Midbrain (tissue), 1 donor: ENCODE results near the gene HDAC4.

Experiments used
- DNase-seq: peaks from one replicate; lab custom pipeline; 2025; lab: John Stamatoyannopoulos, UW

HDAC4 gene

GRCh38 chr2:239429473-239430350 lies 28.9 kb upstream of the HDAC4 start:
- no peak for DNase-seq

- DNase-seq, result peak; percentile 66
These were observed 24.8 kb upstream of the HDAC4 start for GRCh38 chr2:239425631-239426030.

- no peak for DNase-seq
These were observed 23.7 kb upstream of the HDAC4 start for GRCh38 chr2:239424337-239425045.

GRCh38 chr2:239423551-239423950 lies 22.7 kb upstream of the HDAC4 start:
- no peak for DNase-seq

GRCh38 chr2:239421851-239422250 lies 21.0 kb upstream of the HDAC4 start:
- DNase-seq, result no peak

GRCh38 chr2:239420082-239420481 lies 19.3 kb upstream of the HDAC4 start:
- DNase-seq, result no peak

- DNase-seq, result no peak
These were observed 18.1 kb upstream of the HDAC4 start for GRCh38 chr2:239418918-239419317.

- no peak for DNase-seq
These were observed 12.2 kb upstream of the HDAC4 start for GRCh38 chr2:239412905-239413603.

- no peak for DNase-seq
These were observed 10.9 kb upstream of the HDAC4 start for GRCh38 chr2:239411549-239412319.

GRCh38 chr2:239411117-239411516 lies 10.3 kb upstream of the HDAC4 start:
- DNase-seq, result no peak

GRCh38 chr2:239409976-239410375 lies 9.2 kb upstream of the HDAC4 start:
- no peak for DNase-seq

- DNase-seq, result no peak
These were observed 6.3 kb upstream of the HDAC4 start for GRCh38 chr2:239407112-239407511.

GRCh38 chr2:239406316-239406995 lies 5.6 kb upstream of the HDAC4 start:
- DNase-seq, result no peak

- no peak for DNase-seq
These were observed 4.3 kb upstream of the HDAC4 start for GRCh38 chr2:239405071-239405470.

- no peak for DNase-seq
These were observed 1.8 kb upstream of the HDAC4 start for GRCh38 chr2:239402666-239403065.

- peak; percentile 82 for DNase-seq
These were observed 1.0 kb upstream of the HDAC4 start for GRCh38 chr2:239401881-239402233.

- peak; percentile 100 for DNase-seq
These were observed 454 bp upstream of the HDAC4 start for GRCh38 chr2:239401067-239401880.

- no peak for DNase-seq
These were observed 762 bp downstream of the HDAC4 start for GRCh38 chr2:239399921-239400595.

- peak; percentile 29 for DNase-seq
These were observed 1.3 kb downstream of the HDAC4 start for GRCh38 chr2:239399433-239399920.

GRCh38 chr2:239398521-239398921 lies 2.3 kb downstream of the HDAC4 start:
- DNase-seq, result no peak
